Putamen (tissue), 1 donor: ENCODE measurements around the gene LTB4R.
"Not testable (repeated sequence)": the region's sequence is repeated elsewhere in the genome, so short reads cannot be mapped to it uniquely, and the experiment has no call there.

Experiments used
- DNase-seq: peaks from one replicate; pipeline ENCODE4 v3.0.0-alpha.2; 2016; ENCODE audit warnings: low spot score

The LTB4R gene

DNA sequence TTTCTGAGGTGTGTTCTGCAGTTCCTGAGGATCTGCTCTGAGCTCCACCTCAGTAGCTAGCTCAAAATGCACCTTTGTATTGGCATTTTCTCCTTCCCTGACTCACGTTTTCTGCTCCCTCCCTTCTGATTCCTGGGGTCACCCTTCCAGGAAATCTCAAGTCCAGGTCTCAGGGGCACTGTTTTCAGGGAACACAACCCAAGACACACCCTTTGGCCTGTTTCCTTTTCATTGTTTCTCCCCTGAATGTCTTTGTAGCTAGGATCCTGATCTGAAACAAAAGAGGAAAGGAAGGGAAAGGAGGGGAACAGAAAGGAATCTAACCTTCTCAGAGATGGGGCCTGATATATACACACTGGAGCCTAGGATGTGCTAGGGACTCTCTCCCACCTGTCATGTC lies 35.8 kb downstream of the LTB4R start:
- DNase-seq: no peak

DNA sequence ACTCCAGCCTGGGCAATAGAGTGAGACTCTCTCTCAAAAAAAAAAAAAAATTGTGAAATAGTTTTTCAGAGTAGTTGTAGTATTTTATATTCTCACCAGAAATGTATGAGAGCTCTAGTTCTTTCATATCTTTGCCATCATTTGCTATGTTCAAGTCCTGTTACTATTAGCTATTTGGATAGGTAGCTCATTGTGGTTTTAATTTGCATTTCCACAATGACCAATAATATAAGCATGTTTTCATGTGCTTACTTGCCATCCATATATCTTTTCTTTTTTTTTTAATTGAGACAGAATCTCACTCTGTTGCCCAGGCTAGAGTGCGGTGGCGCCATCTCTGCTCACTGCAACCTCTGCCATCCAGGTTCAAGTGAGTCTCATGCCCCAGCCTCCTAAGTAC lies 36.9 kb downstream of the LTB4R start:
- no peak for DNase-seq

DNA sequence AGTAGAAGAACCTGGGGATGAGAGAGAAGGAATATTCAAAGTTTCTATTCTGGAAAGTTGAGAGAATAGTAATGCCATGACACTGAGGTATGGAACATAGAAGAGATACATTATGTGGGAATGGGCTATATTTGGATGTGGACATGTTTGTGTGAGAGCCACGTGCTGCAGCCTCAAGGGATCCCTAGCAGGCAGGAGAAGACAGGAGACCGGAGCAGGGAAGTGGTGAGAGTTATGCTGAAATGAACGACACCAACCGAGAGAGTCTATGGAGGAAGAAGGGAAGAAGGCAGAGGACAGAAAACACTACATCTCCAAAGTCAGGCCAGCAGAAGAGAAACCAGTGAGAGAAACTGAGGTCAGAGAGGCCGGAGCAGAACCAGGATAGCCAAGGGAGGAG lies 38.4 kb downstream of the LTB4R start:
- DNase-seq: no peak

DNA sequence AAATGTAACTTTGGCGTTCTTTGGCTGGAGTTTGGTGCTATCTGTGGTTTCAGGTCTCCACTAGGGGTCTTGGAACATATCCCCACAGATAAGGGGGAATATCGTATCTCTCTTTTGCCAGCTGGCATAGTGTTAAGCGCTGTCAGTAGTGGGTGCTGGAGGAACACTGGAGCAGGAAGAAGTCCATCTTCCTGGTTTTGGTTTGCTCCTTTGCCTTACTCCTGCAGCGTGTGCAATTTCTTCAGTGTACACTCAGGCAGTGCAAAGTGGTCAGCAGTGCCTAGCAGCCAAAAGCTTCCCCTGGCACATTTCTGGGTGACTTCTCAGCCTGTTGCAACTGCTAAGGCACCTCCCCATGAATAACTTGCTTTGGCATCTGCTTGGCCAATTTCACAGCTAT lies 40.2 kb downstream of the LTB4R start:
- no peak for DNase-seq

DNA sequence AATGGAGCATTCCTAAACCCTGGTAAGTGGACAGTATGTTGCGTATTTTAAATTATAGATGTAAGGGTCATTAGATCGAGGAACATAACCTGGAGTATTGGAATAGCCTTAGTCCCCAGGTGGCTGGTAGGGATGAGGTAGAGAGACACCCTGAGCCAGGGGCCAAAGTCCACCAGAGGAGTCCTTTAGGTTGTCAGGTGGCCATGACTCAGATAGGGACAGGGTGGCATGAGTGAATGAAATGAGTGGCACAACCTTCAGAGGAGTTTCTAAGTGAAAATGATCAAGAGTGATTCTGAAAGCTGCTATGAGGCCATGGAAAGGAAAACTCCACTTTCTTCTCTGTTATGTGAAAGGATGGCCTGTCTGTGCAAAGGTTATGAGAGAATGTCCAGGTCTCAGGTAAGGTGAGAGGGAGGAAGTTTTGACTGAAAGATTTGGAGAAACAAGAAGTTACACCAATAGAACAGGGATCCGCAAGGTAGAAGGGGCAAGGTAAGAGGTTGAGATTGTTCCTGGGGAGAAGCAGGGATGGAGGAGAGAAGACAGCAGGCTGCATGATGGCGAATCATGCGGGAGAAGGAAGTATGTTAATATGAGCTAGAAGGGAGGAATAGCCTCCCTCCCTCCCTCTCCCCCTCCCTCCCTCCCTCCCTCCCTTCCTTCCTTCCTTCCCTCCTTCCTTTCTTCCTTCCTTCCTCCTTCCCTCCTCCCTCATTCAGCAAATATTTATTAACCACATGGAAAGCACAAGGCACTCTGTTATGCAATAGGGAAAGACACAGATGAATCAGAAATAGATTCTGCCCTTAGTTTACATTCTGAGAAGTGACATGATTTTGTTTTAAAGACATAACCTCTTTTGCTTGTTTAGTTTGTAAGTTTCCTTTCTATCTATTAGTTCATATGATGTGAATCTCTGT lies 42.5 kb downstream of the LTB4R start:
- DNase-seq: no peak

DNA sequence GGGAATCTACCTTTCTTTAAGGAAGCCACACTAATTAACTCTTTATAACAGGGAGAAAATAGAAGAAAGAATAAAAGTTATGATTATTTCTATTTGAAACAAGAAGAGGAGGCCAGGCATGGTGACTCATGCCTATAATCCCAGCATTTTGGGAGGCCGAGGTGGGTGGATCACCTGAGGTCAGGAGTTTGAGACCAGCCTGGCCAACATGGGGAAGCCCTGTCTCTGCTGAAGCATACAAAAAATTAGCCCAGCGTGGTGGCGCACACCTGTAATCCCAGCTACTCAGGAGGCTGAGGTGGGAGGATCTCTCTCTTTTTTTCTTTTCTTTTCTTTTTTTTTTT lies 43.2 kb downstream of the LTB4R start:
- DNase-seq: not testable (repeated sequence)

DNA sequence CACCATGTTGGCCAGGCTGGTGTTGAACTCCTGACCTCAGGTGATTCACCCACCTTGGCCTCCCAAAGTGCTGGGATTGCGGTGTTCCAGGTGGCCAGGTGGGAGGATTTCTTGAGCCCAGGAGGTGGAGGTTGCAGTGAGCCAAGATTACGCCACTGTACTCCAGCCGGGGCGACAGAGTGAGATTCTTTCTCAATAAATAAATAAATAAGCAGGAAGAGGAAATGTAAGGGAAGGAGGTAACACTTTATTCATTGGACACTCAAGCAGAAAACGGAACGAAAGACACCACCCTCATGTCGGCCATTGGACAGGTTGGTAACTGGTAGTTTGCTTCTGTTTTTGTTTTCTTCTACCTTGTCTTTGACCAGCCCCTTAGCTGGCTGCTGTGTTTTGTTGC lies 43.7 kb downstream of the LTB4R start:
- no peak for DNase-seq

DNA sequence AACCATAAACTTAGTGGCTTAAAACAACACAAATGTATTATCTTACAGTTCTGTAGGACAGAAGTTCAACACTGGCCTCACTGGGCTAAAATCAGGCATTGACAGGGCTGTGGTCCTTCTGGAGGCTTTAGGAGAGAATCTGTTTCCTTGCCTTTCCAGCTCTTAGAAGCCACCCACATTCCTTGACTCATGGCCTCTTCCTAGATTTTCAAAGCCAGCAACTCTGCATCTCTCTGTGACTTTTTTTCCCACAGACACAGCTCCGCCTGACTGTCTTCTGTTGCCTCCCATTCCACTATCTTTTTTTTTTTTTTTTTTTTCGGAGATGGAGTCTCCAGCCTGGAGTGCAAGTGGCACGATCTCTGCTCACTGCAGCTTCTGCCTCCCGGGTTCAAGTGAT lies 44.9 kb downstream of the LTB4R start:
- no peak for DNase-seq

DNA sequence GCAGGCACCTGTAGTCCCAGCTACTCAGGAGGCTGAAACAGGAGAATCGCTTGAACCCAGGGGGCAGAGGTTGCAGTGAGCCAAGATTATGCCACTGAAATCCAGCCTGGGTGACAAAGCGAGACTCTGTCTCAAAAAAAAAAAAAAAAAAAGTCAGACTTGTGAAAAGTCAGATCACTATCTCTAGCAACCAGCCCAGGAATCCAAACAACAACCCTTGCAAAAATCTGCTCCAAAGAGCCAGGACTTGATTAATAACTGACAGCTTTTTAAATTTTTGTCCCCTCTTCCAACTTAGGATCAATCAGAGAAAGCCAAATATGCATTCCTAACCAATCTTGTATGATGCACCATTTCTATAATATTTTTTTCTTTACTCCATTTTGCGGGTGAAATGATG lies 49.0 kb downstream of the LTB4R start:
- DNase-seq: no peak

DNA sequence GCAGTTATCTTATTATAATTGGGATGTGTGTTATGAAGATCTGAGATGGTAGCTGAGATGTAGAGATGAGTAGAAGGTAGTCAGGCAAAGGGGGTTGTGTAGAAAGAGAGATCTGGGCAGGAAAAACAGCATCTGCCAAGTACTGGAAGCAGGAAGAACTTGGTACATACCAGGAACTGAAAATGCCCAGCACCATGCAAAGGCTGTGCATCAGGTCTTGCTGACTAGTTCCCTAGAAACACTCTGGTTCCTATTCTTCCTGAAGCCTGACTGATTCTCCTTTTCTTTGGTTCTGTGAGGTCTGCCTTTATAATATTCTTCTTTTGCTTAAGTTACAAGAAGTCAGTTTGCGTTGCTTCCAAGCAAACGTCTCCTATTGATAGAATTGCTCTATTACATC lies 50.0 kb downstream of the LTB4R start:
- DNase-seq: no peak

DNA sequence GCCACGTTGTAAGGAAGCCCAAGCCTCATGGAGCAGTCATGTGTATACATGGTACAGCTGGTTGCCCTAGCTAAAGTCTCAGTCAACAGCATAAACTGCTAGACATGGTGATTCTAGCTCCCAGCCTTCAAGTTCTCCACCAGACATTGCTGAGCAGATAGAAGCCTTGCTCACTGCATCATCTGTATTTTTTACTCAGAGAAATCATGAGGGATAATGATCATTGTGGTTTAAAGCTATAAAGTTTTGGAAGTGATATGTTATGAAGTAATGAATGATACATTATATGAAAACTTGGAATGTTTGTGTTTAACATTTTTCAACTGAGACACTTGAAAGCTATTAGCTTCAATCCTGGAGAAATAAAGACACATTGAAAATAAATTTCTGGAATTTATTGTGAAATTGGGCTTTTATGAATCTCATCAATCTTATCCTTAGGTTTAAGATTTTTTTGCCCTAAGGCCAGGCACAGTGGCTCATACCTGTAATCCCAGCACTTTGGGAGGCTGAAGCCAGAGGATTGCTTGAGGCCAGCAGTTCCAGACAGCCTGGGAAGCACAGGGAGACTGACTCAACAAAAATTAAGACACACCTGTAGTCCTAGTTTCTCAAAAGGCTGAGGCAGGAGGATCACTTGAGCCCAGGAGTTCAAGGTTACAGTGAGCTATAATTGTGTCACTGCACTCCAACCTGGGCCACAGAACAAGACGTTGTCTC lies 51.1 kb downstream of the LTB4R start:
- DNase-seq: no peak

DNA sequence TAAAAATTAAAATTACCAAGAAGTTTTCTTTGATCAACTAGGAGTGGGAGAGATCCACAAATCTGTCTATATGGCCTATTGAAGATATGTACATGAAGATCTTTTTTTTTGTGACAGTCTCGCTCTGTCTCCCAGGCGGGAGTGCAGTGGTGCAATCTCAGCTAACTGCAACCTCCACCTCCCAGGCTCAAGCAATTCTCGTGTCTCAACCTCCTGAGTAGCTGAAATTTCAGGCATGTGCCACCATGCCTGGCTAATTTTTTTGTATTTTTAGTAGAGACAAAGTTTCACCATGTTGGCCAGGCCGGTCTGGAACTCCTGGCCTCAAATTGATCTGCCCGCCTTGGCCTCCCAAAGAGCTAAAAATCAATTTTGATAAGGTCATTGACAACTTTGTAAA lies 52.1 kb downstream of the LTB4R start:
- no peak for DNase-seq

DNA sequence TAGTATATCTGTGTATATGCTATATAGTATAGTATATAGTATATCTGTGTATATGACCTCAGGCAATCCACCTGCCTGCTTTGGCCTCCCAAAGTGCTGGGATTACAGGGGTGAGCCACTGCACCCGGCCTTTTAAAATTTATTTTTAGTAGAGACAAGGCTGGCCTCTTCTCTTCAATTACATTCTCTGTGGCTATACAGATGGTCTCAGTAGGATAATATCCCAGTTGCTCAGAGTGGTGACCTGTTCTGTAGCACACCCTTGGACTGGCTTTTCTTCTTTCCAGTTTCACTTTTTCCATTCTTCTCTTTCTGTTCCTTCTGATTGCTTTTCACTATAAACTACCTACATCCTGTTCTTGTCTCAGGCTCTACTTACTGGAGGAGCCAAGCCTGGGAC lies 53.5 kb downstream of the LTB4R start:
- DNase-seq: no peak

DNA sequence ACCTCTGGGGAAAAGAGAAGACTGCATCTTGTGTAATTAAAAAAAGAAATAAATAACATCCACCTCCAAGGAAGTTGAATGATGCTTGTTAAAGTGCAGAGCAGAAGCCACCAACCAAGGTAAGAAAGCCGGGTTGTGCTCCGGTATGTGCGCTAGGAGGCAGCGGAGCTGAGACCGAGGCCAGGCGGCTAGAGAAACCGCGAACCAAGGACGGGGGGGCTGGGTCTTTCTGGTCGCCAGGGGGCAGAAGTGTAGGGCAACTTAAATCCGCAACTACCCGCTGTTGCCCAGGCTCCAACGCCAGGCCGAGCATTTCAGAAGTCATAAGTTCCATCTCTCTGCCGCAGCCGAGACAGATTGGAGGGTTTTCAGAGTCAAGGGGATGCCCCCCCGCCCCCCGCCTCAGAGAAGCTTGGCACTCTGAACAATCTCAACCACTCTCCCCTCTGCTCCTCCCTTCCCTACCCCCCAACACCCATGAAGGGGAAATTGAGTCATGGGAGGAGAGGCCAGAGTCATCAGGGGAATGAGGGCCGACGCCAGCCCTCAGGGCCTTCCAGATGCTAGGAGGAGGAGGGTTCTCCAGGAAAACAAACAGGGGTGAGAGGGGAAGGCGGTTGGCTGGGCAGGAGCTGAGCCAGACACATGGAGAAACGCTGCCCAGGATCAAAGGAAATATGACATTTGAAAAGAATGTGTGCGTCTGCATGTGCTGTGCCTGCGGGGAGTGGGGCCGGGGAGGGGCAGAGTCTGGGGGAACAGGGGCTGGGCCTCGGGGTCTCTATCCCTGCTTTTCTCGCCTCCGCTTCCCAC lies 54.5 kb downstream of the LTB4R start:
- no peak for DNase-seq

DNA sequence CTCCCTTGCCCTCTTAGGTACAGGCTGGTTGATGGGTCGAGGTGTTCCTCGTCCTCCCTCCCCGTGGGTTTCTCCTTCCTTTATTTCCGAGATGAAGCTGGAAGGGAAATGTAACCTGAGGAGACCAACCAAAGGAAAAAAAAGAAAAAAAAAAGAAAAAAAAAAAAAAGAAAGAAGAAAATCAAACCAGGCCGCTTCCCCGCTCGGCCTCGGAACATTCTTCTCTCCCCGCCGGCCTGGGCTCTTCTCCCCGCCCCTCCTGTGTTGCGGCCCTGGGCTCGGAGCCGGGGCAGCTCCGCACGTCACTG lies 55.1 kb downstream of the LTB4R start:
- no peak for DNase-seq

DNA sequence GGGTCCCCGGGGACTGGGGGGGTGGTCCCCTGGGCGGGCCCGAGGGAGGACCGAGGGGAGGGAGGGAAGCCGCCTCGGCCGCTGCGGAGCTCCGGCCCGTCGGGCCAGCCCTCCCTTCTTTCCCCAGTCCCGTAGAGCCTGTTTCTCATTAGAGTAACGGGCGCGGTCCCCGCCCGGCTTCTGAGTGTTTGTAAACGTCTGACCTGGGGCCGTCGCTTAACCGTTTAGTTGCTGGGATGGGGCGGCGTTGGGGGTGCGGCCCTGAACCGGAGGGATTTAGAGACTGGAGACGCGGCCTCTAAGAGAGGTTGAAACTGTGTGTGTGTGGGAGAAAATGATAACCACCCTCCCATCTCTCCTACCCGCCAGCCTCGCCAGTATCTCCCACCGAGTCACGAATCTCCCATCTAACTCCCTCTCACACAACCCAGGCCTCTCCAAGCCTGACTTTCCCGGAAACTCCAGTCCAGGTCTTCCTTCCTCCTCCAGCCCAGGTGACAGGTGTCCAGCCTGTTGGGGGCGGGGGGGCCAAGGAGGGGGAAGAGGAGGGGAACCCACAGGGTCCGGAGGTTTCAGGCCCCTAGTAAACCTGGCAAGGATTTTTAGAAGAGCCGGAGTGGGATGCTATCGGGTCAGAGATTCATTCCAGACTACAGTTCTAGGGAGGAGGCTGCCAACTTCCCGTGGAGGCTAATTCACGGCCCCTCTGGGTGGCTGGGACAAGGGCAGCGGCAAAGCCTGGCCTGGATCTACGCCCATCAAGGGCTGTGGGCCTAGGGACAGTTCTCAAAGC lies 55.6 kb downstream of the LTB4R start:
- DNase-seq: peak; percentile 61
